GM12891 (cell line): Measurements from ENCODE around the gene RNF130.

Experiments
- PAX5 ChIP-seq: IDR thresholded peaks from 2 replicates; pipeline ENCODE4 v1.6.1; 2011; ENCODE audit warnings: low read length, moderate library complexity, mild to moderate bottlenecking; ENCODE audit not compliant: insufficient read depth, severe bottlenecking
- POLR2A ChIP-seq: IDR thresholded peaks from 2 replicates; pipeline ENCODE4 v1.6.1; 2011; ENCODE audit warnings: low read depth, low read length, control low read depth
- POLR2AphosphoS5 ChIP-seq: IDR thresholded peaks from 2 replicates; pipeline ENCODE4 v1.6.1; 2011; ENCODE audit warnings: low read depth, low read length, control low read depth
- POU2F2 ChIP-seq: IDR thresholded peaks from 2 replicates; pipeline ENCODE4 v1.6.1; 2011; ENCODE audit warnings: low read depth, mild to moderate bottlenecking, control low read depth, low read length, moderate library complexity
- TAF1 ChIP-seq: IDR thresholded peaks from 2 replicates; pipeline ENCODE4 v1.6.1; 2011; ENCODE audit warnings: low read depth, low read length, control low read depth

DNA sequence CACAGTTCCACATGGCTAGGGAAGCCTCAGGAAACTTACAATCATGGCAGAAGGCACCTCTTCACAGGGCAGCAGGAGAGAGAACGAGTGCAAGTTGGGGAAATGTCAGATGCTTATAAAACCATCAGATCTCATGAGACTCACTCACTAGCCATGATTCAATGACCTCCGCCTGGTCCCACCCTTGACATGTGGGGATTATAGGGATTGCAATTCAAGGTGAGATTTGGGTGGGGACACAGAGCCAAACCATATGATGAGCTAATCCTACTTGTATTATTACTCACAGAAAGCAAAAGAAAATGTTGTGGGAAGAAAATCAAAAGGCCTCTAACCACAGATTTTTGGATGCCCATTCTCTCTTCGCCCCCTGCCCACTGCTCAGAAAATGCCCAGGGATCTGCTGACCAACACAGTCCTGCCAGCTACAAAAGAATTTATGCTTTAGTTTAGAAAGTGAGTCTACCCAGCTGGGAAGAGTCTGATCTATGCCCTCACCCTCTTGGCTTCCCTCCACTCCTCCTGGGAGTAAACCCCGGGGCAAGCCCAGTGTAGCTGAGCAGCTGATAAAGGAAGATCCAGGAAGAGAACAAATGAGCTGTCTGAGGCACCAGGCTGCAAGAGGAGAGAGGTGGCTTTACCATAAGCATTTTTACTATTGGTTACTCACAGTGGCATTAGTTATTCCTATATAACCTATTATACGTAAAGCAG, 53.1 kb downstream of the RNF130 start:
- no peak for TF ChIP-seq POLR2AphosphoS5
- TF ChIP-seq TAF1 = no peak
- TF ChIP-seq POLR2A = no peak
- TF ChIP-seq POU2F2 = no peak
- TF ChIP-seq PAX5 = no peak
